Measurements from ENCODE around the gene SPTBN4. TPM values are rescaled to one million over a fixed set of nuclear protein-coding genes. Genes with fewer than 3 reads are reported as not detected.
"Not testable (repeated sequence)": the region's sequence is repeated elsewhere in the genome, so short reads cannot be mapped to it uniquely, and the experiment has no call there.

Gene SPTBN4
- total and polyA plus RNA-seq, 2 experiments from 2014 or later, result 0.32 to 5.5 TPM

DNA sequence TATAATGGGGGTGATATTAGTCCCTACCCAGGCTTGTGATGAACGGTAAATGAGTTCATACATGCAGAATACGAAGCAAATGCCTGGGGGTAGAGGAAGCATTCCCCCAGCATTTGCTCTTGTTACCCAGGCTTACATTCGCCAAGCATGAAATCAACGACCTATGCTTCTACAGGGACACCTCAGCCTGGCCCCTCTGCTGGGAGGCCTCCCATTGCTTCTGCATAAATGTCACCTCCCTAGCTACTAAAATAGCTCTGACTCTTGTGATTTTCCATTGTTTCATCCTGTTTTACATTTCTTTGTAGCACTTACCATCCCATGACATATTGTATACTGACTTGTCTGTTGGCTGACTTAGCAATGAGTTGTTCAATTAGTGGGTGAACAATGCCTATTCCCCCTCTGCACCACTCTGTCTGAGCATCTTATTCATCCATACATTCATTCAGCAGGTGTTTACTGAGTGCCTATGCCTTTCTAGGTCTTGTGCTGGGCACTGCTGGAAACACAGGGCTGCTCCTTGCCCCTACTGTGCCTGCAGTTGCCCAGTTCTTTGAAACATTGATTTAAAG, 47.0 kb downstream of the SPTBN4 start:
- H3K27ac ChIP-seq, result no peak overlapping the region
- H3K4me1 ChIP-seq (ENCODE audit: low read depth), result no peaks in the 10 kb centered on the region
- DNase-seq (ENCODE audit: low read depth in 1 of 2, low spot score in 1 of 2), result no peak
- H3K9me3 ChIP-seq (ENCODE audit: low read depth), result no peaks in the 10 kb centered on the region
- H3K27me3 ChIP-seq, result peaks cover 98% of the 10 kb centered on the region
- H3K36me3 ChIP-seq, result no peaks in the 10 kb centered on the region
- H3K4me3 ChIP-seq, result no peak overlapping the region
- no peak for TF ChIP-seq CTCF (IDR thresholded peaks at IDR 0.05; ENCODE audit: low read depth, low read length)

DNA sequence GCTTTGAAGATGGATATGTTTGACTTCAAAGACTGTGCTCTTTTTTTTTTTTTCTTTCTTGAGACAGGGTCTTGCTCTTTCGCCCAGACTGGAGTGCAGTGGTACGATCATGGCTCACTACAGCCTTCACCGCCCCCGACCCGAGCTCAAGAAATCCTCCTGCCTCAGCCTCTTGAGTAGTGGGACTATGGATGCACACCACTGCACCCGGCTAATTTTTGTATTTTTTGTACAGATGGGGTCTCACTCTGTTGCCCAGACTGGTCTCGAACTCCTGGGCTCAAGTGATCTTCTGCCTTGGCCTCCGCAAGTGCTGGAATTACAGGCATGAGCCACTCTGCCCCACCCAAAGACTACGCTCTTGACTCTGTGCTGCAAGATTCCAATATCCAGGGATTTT, 50.4 kb downstream of the SPTBN4 start:
- no peak for TF ChIP-seq CTCF (IDR thresholded peaks at IDR 0.05; ENCODE audit: low read depth, low read length)
- Histone ChIP-seq H3K4me3 (no peak overlapping the region), H3K27ac (no peak overlapping the region), H3K27me3 (peaks cover 92% of the 10 kb centered on the region), H3K9me3 (ENCODE audit: low read depth) (no peaks in the 10 kb centered on the region), H3K4me1 (ENCODE audit: low read depth) (no peaks in the 10 kb centered on the region), H3K36me3 (no peaks in the 10 kb centered on the region)
- no peak for DNase-seq (ENCODE audit: low read depth in 1 of 2, low spot score in 1 of 2)

GRCh38 chr19:40519352-40520322, 52.8 kb downstream of the SPTBN4 start:
- H3K27me3 ChIP-seq, result peaks cover 68% of the 10 kb centered on the region
- DNase-seq (ENCODE audit: low read depth in 1 of 2, low spot score in 1 of 2), result peak in 1 of 2 donors; percentile 57
- no peaks in the 10 kb centered on the region for H3K36me3 ChIP-seq
- H3K4me3 ChIP-seq, result no peak overlapping the region
- no peaks in the 10 kb centered on the region for H3K4me1 ChIP-seq (ENCODE audit: low read depth)
- H3K27ac ChIP-seq, result no peak overlapping the region
- no peaks in the 10 kb centered on the region for H3K9me3 ChIP-seq (ENCODE audit: low read depth)
- peak; percentile 14 for TF ChIP-seq CTCF (IDR thresholded peaks at IDR 0.05; ENCODE audit: low read depth, low read length)

DNA sequence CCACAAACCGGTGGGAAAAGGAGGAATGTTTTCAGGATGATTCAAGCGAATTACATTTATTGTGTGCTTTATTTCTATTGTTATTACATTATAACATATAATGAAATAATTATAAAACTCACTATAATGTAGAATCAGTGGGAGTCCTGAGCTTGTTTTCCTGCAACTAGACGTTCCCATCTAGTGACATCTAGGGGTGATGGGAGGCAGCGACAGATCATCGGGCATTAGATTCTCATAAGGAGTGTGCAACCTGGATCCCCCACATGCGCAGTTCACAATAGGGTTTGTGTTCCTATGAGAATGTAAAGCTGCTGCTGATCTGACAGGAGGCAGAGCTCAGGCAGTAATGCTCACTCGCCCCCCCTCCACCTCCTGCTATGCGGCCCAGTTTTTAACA, 54.5 kb downstream of the SPTBN4 start:
- Histone ChIP-seq H3K4me3 (no peak overlapping the region), H3K4me1 (ENCODE audit: low read depth) (no peaks in the 10 kb centered on the region), H3K36me3 (no peaks in the 10 kb centered on the region), H3K27ac (no peak overlapping the region), H3K9me3 (ENCODE audit: low read depth) (no peaks in the 10 kb centered on the region), H3K27me3 (peaks cover 51% of the 10 kb centered on the region)
- peak in 1 of 2 donors; percentile 34 for DNase-seq (ENCODE audit: low read depth in 1 of 2, low spot score in 1 of 2)
- peak; percentile 43 for TF ChIP-seq CTCF (IDR thresholded peaks at IDR 0.05; ENCODE audit: low read depth, low read length)

DNA sequence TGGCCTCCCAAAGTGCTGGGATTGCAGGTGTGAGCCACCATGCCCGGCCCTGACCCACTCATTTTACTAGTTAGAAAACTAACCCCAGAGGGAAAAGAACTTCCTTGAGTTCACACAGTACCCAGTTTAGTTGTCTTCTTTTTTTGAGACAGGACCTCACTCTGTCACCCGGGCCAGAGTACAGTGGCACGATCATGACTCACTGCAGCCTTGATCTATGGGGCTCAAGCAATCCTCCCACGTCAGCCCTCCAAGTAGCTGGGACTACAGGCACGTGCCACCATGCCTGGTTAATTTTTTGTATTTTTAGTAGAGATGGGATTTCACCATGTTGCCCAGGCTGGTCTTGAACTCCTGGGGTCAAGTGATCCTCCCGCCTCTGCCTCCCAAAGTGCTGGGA, 55.1 kb downstream of the SPTBN4 start:
- H3K27me3 ChIP-seq, result peaks cover 45% of the 10 kb centered on the region
- H3K4me3 ChIP-seq; H3K9me3 ChIP-seq (ENCODE audit: low read depth); DNase-seq (ENCODE audit: low read depth in 1 of 2, low spot score in 1 of 2); H3K36me3 ChIP-seq; H3K4me1 ChIP-seq (ENCODE audit: low read depth); H3K27ac ChIP-seq: not testable (repeated sequence)

Measured in cardiac muscle cell (in vitro differentiated cells and primary cell).